ENCODE results near the gene TRAPPC5. TPM values are rescaled to one million over a fixed set of nuclear protein-coding genes. Genes with fewer than 3 reads are reported as not detected.

TRAPPC5 gene
- total RNA-seq, 2 donors from 2014 or later: 57.9 to 75.7 TPM

- H3K27me3 Mint-ChIP-seq: peaks cover 44 to 48% of the 10 kb centered on the region in 2 donors
- H3K9me3 Mint-ChIP-seq: no peaks in the 10 kb centered on the region
- no peaks in the 10 kb centered on the region for H3K36me3 Mint-ChIP-seq
- no peak for DNase-seq (ENCODE audit: low spot score)
- no peak overlapping the region for H3K27ac Mint-ChIP-seq
- H3K4me3 Mint-ChIP-seq: no peak overlapping the region
- ATAC-seq: peak in 1 of 2 donors; percentile 12
- H3K4me1 Mint-ChIP-seq (ENCODE audit: low read depth in 2 of 2): peaks cover 0 to 3% of the 10 kb centered on the region in 2 donors
These were observed 49.9 kb downstream of the TRAPPC5 start for GRCh38 chr19:7730286-7731217.

- Mint-ChIP-seq H3K4me1 (ENCODE audit: low read depth in 2 of 2) (peaks cover 0 to 3% of the 10 kb centered on the region in 2 donors), H3K36me3 (no peaks in the 10 kb centered on the region), H3K27me3 (peaks cover 47 to 49% of the 10 kb centered on the region in 2 donors), H3K4me3 (no peak overlapping the region), H3K9me3 (no peaks in the 10 kb centered on the region), H3K27ac (no peak overlapping the region)
- DNase-seq (ENCODE audit: low spot score) (no peak), ATAC-seq (no peak)
These were observed 50.6 kb downstream of the TRAPPC5 start for GRCh38 chr19:7731218-7731595.

- peaks cover 0 to 3% of the 10 kb centered on the region in 2 donors for H3K4me1 Mint-ChIP-seq (ENCODE audit: low read depth in 2 of 2)
- H3K27ac Mint-ChIP-seq: no peak overlapping the region
- H3K9me3 Mint-ChIP-seq: no peaks in the 10 kb centered on the region
- peaks cover 45 to 53% of the 10 kb centered on the region in 2 donors for H3K27me3 Mint-ChIP-seq
- no peak for DNase-seq (ENCODE audit: low spot score)
- H3K36me3 Mint-ChIP-seq: no peaks in the 10 kb centered on the region
- no peak overlapping the region for H3K4me3 Mint-ChIP-seq
- peak; percentile 8 to 34 for ATAC-seq
These were observed 51.0 kb downstream of the TRAPPC5 start for GRCh38 chr19:7731615-7732014.

- peaks cover 44 to 56% of the 10 kb centered on the region in 2 donors for H3K27me3 Mint-ChIP-seq
- no peaks in the 10 kb centered on the region for H3K9me3 Mint-ChIP-seq
- peaks cover 0 to 3% of the 10 kb centered on the region in 2 donors for H3K4me1 Mint-ChIP-seq (ENCODE audit: low read depth in 2 of 2)
- no peak within 1 kb of the TSS for H3K27ac Mint-ChIP-seq
- H3K36me3 Mint-ChIP-seq: no peaks in the 10 kb centered on the region
- H3K4me3 Mint-ChIP-seq: no peak within 1 kb of the TSS
- DNase-seq (ENCODE audit: low spot score): no peak
- ATAC-seq: peak in 1 of 2 donors; percentile 7
These were observed 51.4 kb downstream of the TRAPPC5 start, which contains the start of gene CLEC4G for GRCh38 chr19:7732045-7732444. TSS of gene CLEC4G (minus strand) at chr19:7732110. CDS start at chr19:7732102, 8 bp downstream.

- Mint-ChIP-seq H3K27ac (no peak overlapping the region), H3K27me3 (peaks cover 38 to 49% of the 10 kb centered on the region in 2 donors), H3K36me3 (no peaks in the 10 kb centered on the region), H3K9me3 (no peaks in the 10 kb centered on the region), H3K4me1 (ENCODE audit: low read depth in 2 of 2) (peaks cover 0 to 3% of the 10 kb centered on the region in 2 donors), H3K4me3 (no peak overlapping the region)
- no peak for ATAC-seq
- no peak for DNase-seq (ENCODE audit: low spot score)
These were observed 52.7 kb downstream of the TRAPPC5 start for GRCh38 chr19:7733376-7733775.

GRCh38 chr19:7734220-7735203, 53.9 kb downstream of the TRAPPC5 start:
- no peak overlapping the region for H3K27ac Mint-ChIP-seq
- no peaks in the 10 kb centered on the region for H3K9me3 Mint-ChIP-seq
- no peaks in the 10 kb centered on the region for H3K36me3 Mint-ChIP-seq
- H3K4me1 Mint-ChIP-seq (ENCODE audit: low read depth in 2 of 2): peaks cover 0 to 3% of the 10 kb centered on the region in 2 donors
- peaks cover 34 to 40% of the 10 kb centered on the region in 2 donors for H3K27me3 Mint-ChIP-seq
- ATAC-seq (no peak), DNase-seq (ENCODE audit: low spot score) (no peak)
- H3K4me3 Mint-ChIP-seq: no peak overlapping the region

- peaks cover 36 to 52% of the 10 kb centered on the region in 2 donors for H3K27me3 Mint-ChIP-seq
- peaks cover 0 to 3% of the 10 kb centered on the region in 2 donors for H3K4me1 Mint-ChIP-seq (ENCODE audit: low read depth in 2 of 2)
- ATAC-seq (no peak), DNase-seq (ENCODE audit: low spot score) (no peak)
- no peak overlapping the region for H3K27ac Mint-ChIP-seq
- no peak overlapping the region for H3K4me3 Mint-ChIP-seq
- no peaks in the 10 kb centered on the region for H3K36me3 Mint-ChIP-seq
- no peaks in the 10 kb centered on the region for H3K9me3 Mint-ChIP-seq
These were observed 55.5 kb downstream of the TRAPPC5 start for GRCh38 chr19:7736148-7736547.

GRCh38 chr19:7737215-7737614, 56.6 kb downstream of the TRAPPC5 start:
- DNase-seq (ENCODE audit: low spot score) (no peak), ATAC-seq (no peak)
- H3K27me3 Mint-ChIP-seq: peaks cover 36 to 53% of the 10 kb centered on the region in 2 donors
- peaks cover 0 to 3% of the 10 kb centered on the region in 2 donors for H3K4me1 Mint-ChIP-seq (ENCODE audit: low read depth in 2 of 2)
- H3K27ac Mint-ChIP-seq: no peak overlapping the region
- no peak overlapping the region for H3K4me3 Mint-ChIP-seq
- H3K36me3 Mint-ChIP-seq: no peaks in the 10 kb centered on the region
- H3K9me3 Mint-ChIP-seq: no peaks in the 10 kb centered on the region

Other genes with a start within 250 kb of the TRAPPC5 start
- gene PEX11G, start 191.8 kb upstream of the TRAPPC5 start, total RNA-seq: 1 to 10 TPM; 1.2 to 1.4 TPM
- gene ZNF358, start 164.7 kb upstream of the TRAPPC5 start, total RNA-seq: 10 to 100 TPM; 10.2 to 15.6 TPM
- gene MCOLN1, start 158.2 kb upstream of the TRAPPC5 start, total RNA-seq: 10 to 100 TPM; 26.0 to 41.2 TPM
- 100 to 1,000 TPM; 259 to 369 TPM for gene PNPLA6, start 145.1 kb upstream of the TRAPPC5 start, total RNA-seq
- gene CAMSAP3, start 85.0 kb upstream of the TRAPPC5 start, total RNA-seq: 1 to 10 TPM in 1 of 2 donors, under 1 TPM in 1; 0.36 to 1.2 TPM
- 10 to 100 TPM; 42.2 to 46.1 TPM for gene XAB2, start 51.3 kb upstream of the TRAPPC5 start, total RNA-seq
- 10 to 100 TPM; 75.9 to 95.7 TPM for gene PET100, start 51.0 kb upstream of the TRAPPC5 start, total RNA-seq
- gene PCP2, start 47.1 kb upstream of the TRAPPC5 start, total RNA-seq: 1 to 10 TPM; 1.2 to 1.5 TPM
- 100 to 1,000 TPM; 233 to 247 TPM for gene STXBP2, start 43.7 kb upstream of the TRAPPC5 start, total RNA-seq
- gene RETN, start 11.8 kb upstream of the TRAPPC5 start, total RNA-seq: not detected
- not detected for gene MCEMP1, start 3.7 kb upstream of the TRAPPC5 start, total RNA-seq
- under 1 TPM in 1 of 2 donors, not detected in 1; 0.78 TPM for gene FCER2, start 21.3 kb downstream of the TRAPPC5 start, total RNA-seq
- gene CLEC4G, start 51.3 kb downstream of the TRAPPC5 start, total RNA-seq: not detected
- gene CD209, start 66.7 kb downstream of the TRAPPC5 start, total RNA-seq: not detected
- gene CLEC4M, start 82.4 kb downstream of the TRAPPC5 start, total RNA-seq: not detected
- 10 to 100 TPM in 1 of 2 donors, 1 to 10 TPM in 1; 7.8 to 11.5 TPM for gene EVI5L, start 149.4 kb downstream of the TRAPPC5 start, total RNA-seq
- not detected for gene PRR36, start 193.6 kb downstream of the TRAPPC5 start, total RNA-seq
- gene LRRC8E, start 207.7 kb downstream of the TRAPPC5 start, total RNA-seq: not detected
- 10 to 100 TPM; 45.2 to 47.1 TPM for gene MAP2K7, start 223.0 kb downstream of the TRAPPC5 start, total RNA-seq
- 1 to 10 TPM; 4.7 to 5.6 TPM for gene TGFBR3L, start 234.0 kb downstream of the TRAPPC5 start, total RNA-seq
- gene SNAPC2, start 239.5 kb downstream of the TRAPPC5 start, total RNA-seq: 10 to 100 TPM; 25.4 to 48.6 TPM
- under 1 TPM in 1 of 2 donors, not detected in 1; 0.33 TPM for gene CTXN1, start 245.3 kb downstream of the TRAPPC5 start, total RNA-seq

Data from natural killer cell treated with Interleukin-12 subunit alpha and Interleukin-12 subunit beta and Interleukin-15 and Interleukin-18, amount 100 ng/mL, for 72 hours (primary cell).